NK-92 (cell line): ENCODE data around the gene HYI.

Experiments
- DNase-seq: peaks from one replicate; lab custom pipeline; 2025; ENCODE audit not compliant: unreplicated experiment; lab: John Stamatoyannopoulos, UW

Gene HYI

DNA sequence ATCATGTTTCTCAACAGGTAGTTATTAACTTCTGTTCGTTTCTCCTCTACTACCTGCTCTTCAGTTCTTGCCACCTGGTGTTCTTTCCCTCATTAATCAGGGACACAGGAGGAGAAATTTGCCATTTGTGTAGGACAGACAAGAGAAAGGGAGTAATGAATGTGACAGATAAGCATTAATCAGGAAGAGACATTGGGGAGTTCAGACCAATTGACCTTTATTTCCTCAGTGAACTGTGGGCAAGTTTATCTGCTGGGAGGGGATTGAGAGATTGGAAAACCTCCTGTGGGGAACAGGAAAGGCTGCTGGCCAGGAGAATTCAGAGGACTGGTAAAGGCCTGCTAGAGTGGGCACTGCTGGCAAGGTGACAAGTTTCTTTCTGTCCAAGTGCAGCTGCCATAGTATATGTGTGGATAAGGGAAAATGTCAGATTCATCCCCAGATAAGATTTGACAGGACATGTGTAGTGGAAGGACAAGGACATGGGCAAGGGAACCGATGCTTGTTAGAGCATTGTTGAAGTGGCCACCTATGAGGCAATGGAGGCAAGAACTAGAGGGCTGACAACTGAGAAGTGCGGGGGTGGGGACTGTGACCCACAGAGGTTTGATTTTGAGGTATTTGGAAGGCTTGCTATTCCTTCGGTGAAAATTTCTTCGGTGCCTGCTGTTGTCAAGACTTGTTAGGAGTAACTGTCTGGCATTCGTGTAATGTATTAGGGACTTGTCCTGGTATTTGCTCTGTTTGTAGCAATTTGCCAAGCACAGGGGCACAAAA, 51.5 kb downstream of the HYI start:
- no peak for DNase-seq
